Dedifferentiated amniotic fluid mesenchymal stem cell (primary cell): ENCODE data around the gene BIRC7.
"Not testable (repeated sequence)": the region's sequence is repeated elsewhere in the genome, so short reads cannot be mapped to it uniquely, and the experiment has no call there.

Experiments used
- DNase-seq: peaks from one replicate; pipeline ENCODE4 v3.0.0-alpha.2; 2016; ENCODE audit errors: extremely low spot score

BIRC7 gene

GRCh38 chr20:63208346-63208909 is 27.3 kb upstream of the BIRC7 start:
- DNase-seq: no peak

GRCh38 chr20:63210011-63210605 is 25.6 kb upstream of the BIRC7 start:
- DNase-seq: no peak

GRCh38 chr20:63212393-63212730 is 23.3 kb upstream of the BIRC7 start:
- no peak for DNase-seq

GRCh38 chr20:63212792-63213191 is 22.9 kb upstream of the BIRC7 start:
- no peak for DNase-seq

GRCh38 chr20:63214514-63214913 is 21.2 kb upstream of the BIRC7 start:
- DNase-seq: no peak

- peak; percentile 45 for DNase-seq
These were observed 20.3 kb upstream of the BIRC7 start for GRCh38 chr20:63215101-63216040.

GRCh38 chr20:63216041-63216848 is 19.5 kb upstream of the BIRC7 start, which contains the start of gene YTHDF1:
TSS of gene YTHDF1 (minus strand) at chr20:63216131. CDS start at chr20:63215892, 239 bp downstream.
- DNase-seq: peak; percentile 90

- no peak for DNase-seq
These were observed 18.7 kb upstream of the BIRC7 start for GRCh38 chr20:63216849-63217471.

- no peak for DNase-seq
These were observed 18.0 kb upstream of the BIRC7 start for GRCh38 chr20:63217706-63218105.

- DNase-seq: no peak
These were observed 16.8 kb upstream of the BIRC7 start for GRCh38 chr20:63218701-63219446.

- DNase-seq: no peak
These were observed 16.3 kb upstream of the BIRC7 start for GRCh38 chr20:63219447-63219821.

- DNase-seq: no peak
These were observed 15.7 kb upstream of the BIRC7 start for GRCh38 chr20:63219866-63220521.

GRCh38 chr20:63220696-63221399 is 14.9 kb upstream of the BIRC7 start:
- DNase-seq: no peak

- not testable (repeated sequence) for DNase-seq
These were observed 14.2 kb upstream of the BIRC7 start for GRCh38 chr20:63221400-63222053.

GRCh38 chr20:63222541-63222940 is 13.2 kb upstream of the BIRC7 start:
- DNase-seq: no peak

GRCh38 chr20:63223121-63223825 is 12.4 kb upstream of the BIRC7 start:
- DNase-seq: peak; percentile 52

- DNase-seq: no peak
These were observed 11.9 kb upstream of the BIRC7 start for GRCh38 chr20:63223826-63224207.

GRCh38 chr20:63224412-63225081 is 11.2 kb upstream of the BIRC7 start:
- no peak for DNase-seq
